ENCODE results near the gene CADPS. TPM values are rescaled to one million over a fixed set of nuclear protein-coding genes. Genes with fewer than 3 reads are reported as not detected.

Gene CADPS
- total RNA-seq, 1 donor from 2014 or later, result 149 TPM

DNA sequence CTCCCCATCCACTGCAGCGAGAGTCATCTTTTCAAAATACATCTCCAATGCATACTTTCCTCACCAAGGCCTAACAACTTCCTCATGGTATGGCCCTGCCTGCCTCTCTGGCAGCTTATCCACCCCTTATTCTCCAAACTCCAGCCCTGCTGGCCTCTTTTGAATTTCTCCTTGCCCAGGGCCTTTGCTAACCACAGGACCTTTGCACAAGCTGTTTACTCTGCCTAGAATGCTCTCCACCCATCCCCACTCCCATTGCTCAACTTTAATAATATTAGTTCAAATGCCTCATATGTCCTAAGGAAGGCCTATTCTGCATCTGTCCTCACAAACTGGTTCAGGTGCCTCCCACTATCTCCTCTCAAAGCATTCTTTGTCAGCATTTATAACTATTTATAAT, 230.7 kb downstream of the CADPS start:
- Mint-ChIP-seq H3K27me3 (no peaks in the 10 kb centered on the region), H3K36me3 (ENCODE audit: insufficient read depth) (peaks cover 2% of the 10 kb centered on the region), H3K27ac (no peak overlapping the region), H3K9me3 (ENCODE audit: low read depth) (no peaks in the 10 kb centered on the region), H3K4me1 (ENCODE audit: low read depth) (peaks cover 1% of the 10 kb centered on the region), H3K4me3 (ENCODE audit: low read depth) (no peak overlapping the region)
- no peak for TF ChIP-seq CTCF (IDR thresholded peaks at IDR 0.05; ENCODE audit: unreplicated experiment)
- no peak for DNase-seq (ENCODE audit: low spot score, unreplicated experiment)

- H3K9me3 Mint-ChIP-seq (ENCODE audit: low read depth), result no peaks in the 10 kb centered on the region
- no peak overlapping the region for H3K27ac Mint-ChIP-seq
- DNase-seq (ENCODE audit: low spot score, unreplicated experiment), result no peak
- H3K4me3 Mint-ChIP-seq (ENCODE audit: low read depth), result no peak overlapping the region
- no peaks in the 10 kb centered on the region for H3K27me3 Mint-ChIP-seq
- TF ChIP-seq CTCF (IDR thresholded peaks at IDR 0.05; ENCODE audit: unreplicated experiment), result no peak
- H3K4me1 Mint-ChIP-seq (ENCODE audit: low read depth), result no peaks in the 10 kb centered on the region
- H3K36me3 Mint-ChIP-seq (ENCODE audit: insufficient read depth), result no peaks in the 10 kb centered on the region
Measured at GRCh38 chr3:62638316-62638715, 236.9 kb downstream of the CADPS start.

DNA sequence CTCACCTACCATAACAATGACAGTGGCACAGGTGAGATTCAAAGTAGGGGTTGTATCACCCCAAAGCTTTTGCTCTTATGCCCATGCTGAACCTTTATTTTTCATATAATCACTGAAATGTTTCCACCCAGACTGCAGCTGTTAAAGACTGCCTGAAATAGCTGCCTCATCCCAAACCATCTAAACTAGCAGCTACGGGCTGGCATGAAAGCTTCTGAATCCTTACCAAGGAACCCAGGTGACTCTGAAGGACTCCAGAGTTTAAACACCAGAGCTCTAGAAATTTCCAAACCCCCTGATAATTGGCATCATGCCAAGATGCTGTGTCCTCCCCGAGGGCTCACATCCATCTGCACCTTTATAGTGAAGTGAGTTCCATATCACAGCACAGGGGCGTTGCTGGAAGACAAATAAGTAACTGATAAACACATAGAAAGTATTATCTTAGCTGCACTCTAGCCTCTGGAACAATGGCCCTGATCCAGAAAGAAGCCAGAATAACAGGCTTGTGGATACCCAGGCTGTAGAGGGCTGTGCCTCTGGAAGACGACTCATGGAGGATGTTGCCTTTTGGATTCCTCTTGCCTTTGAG, 238.9 kb downstream of the CADPS start:
- no peak for TF ChIP-seq CTCF (IDR thresholded peaks at IDR 0.05; ENCODE audit: unreplicated experiment)
- H3K36me3 Mint-ChIP-seq (ENCODE audit: insufficient read depth), result no peaks in the 10 kb centered on the region
- no peak overlapping the region for H3K27ac Mint-ChIP-seq
- DNase-seq (ENCODE audit: low spot score, unreplicated experiment), result no peak
- no peaks in the 10 kb centered on the region for H3K27me3 Mint-ChIP-seq
- H3K9me3 Mint-ChIP-seq (ENCODE audit: low read depth), result no peaks in the 10 kb centered on the region
- no peaks in the 10 kb centered on the region for H3K4me1 Mint-ChIP-seq (ENCODE audit: low read depth)
- H3K4me3 Mint-ChIP-seq (ENCODE audit: low read depth), result no peak overlapping the region

DNA sequence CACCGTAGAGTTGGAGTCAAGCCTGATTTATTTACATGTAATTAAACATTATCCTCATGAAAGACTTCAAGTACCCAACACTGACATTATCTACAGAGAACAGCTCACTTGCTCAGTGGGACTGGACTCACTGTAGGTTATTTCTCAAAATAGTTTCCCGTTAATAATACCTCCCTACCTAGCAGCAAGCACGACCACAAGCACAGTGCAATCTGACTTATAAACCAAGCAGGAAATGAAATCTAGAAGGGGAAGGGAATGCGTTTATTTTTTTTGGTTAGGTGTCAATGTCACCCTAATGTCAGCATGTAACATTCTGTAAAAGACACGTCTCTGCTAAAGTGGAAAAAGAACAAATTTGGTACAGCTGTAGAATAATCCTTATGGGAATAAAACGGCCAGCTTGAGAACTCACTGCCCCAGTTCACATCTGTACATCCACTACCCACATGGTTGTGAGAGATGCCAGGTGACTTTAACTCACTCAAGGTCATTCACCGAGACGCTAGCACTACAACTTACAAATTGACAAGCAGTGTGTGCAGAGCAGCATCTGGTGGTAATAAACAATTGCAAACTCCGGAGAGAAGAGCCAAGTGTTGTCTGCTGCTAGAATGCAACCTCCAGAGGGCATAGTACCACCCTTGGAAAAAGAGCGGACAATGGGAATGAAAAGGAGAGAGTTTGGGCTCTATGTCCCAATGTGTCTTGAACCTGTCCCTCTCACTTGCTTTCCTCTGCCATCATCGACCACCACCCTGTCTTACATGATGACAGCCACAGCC, 242.5 kb downstream of the CADPS start:
- DNase-seq (ENCODE audit: low spot score, unreplicated experiment), result no peak
- Mint-ChIP-seq H3K4me1 (ENCODE audit: low read depth) (no peaks in the 10 kb centered on the region), H3K4me3 (ENCODE audit: low read depth) (no peak overlapping the region), H3K27me3 (no peaks in the 10 kb centered on the region), H3K27ac (no peak overlapping the region), H3K9me3 (ENCODE audit: low read depth) (no peaks in the 10 kb centered on the region), H3K36me3 (ENCODE audit: insufficient read depth) (peaks cover 3% of the 10 kb centered on the region)
- no peak for TF ChIP-seq CTCF (IDR thresholded peaks at IDR 0.05; ENCODE audit: unreplicated experiment)

- TF ChIP-seq CTCF (IDR thresholded peaks at IDR 0.05; ENCODE audit: unreplicated experiment), result no peak
- no peak overlapping the region for H3K4me3 Mint-ChIP-seq (ENCODE audit: low read depth)
- H3K9me3 Mint-ChIP-seq (ENCODE audit: low read depth), result no peaks in the 10 kb centered on the region
- no peak for DNase-seq (ENCODE audit: low spot score, unreplicated experiment)
- no peak overlapping the region for H3K27ac Mint-ChIP-seq
- H3K36me3 Mint-ChIP-seq (ENCODE audit: insufficient read depth), result peaks cover 3% of the 10 kb centered on the region
- no peaks in the 10 kb centered on the region for H3K27me3 Mint-ChIP-seq
- no peaks in the 10 kb centered on the region for H3K4me1 Mint-ChIP-seq (ENCODE audit: low read depth)
Measured at GRCh38 chr3:62631488-62631887, 243.7 kb downstream of the CADPS start.

Measured in progenitor cell of endocrine pancreas (in vitro differentiated cells).